Neural progenitor cell (in vitro differentiated cells): ENCODE measurements around the gene SPON1. TPM values are rescaled to one million over a fixed set of nuclear protein-coding genes. Genes with fewer than 3 reads are reported as not detected.
A peak's percentile ranks its signal among the peaks of the same experiment; 100 is the strongest.

ENCODE experiments used
- DNase-seq: peaks from one replicate; pipeline ENCODE4 v3.0.0-alpha.2; 2016; ENCODE audit warnings: low spot score
- H2AFZ ChIP-seq: fragments of 200-600 bp; sonication (generic); replicated peaks from 2 replicates; pipeline ENCODE4 v1.6.1; 2016; ENCODE audit warnings: antibody characterized with exemption
- H3F3A ChIP-seq: fragments of 200-600 bp; sonication (generic); 2 replicates; pipeline ENCODE4 v1.6.1; 2016; ENCODE audit warnings: antibody characterized with exemption, low read depth
- H3K27ac ChIP-seq: fragments of 200-600 bp; sonication (generic); 2 replicates; pipeline ENCODE4 v1.5.1; 2016; ENCODE audit warnings: mild to moderate bottlenecking
- H3K27me3 ChIP-seq: fragments of 200-600 bp; sonication (generic); 2 replicates; pipeline ENCODE4 v1.6.1; 2016; ENCODE audit warnings: mild to moderate bottlenecking, moderate library complexity
- H3K36me3 ChIP-seq: fragments of 200-600 bp; sonication (generic); 2 replicates; pipeline ENCODE4 v1.5.1; 2016
- H3K4me1 ChIP-seq: fragments of 200-600 bp; sonication (generic); 2 replicates; pipeline ENCODE4 v1.6.1; 2016; ENCODE audit warnings: mixed run types
- H3K4me2 ChIP-seq: fragments of 200-600 bp; sonication (generic); 2 replicates; pipeline ENCODE4 v1.6.1; 2016
- H3K4me3 ChIP-seq: fragments of 200-600 bp; sonication (generic); 2 replicates; pipeline ENCODE4 v1.5.1; 2016
- H3K79me2 ChIP-seq: fragments of 200-600 bp; sonication (generic); 2 replicates; pipeline ENCODE4 v1.6.1; 2016; ENCODE audit warnings: low read depth
- H3K9ac ChIP-seq: fragments of 200-600 bp; sonication (generic); 2 replicates; pipeline ENCODE4 v1.6.1; 2016
- H3K9me3 ChIP-seq: fragments of 200-600 bp; sonication (generic); 2 replicates; pipeline ENCODE4 v1.5.1; 2016; ENCODE audit warnings: low read depth
- H4K20me1 ChIP-seq: fragments of 200-600 bp; sonication (generic); 2 replicates; pipeline ENCODE4 v1.6.1; 2016; ENCODE audit warnings: low read depth
- H3K27ac Mint-ChIP-seq: 3 replicates; pipeline ENCODE4 v1.8.0; 2021; ENCODE audit warnings: mixed read lengths
- H3K27me3 Mint-ChIP-seq: 2 replicates; pipeline ENCODE4 v1.8.0; 2022; ENCODE audit warnings: low read depth, mild to moderate bottlenecking, inconsistent platforms, moderate library complexity, mixed read lengths; ENCODE audit not compliant: insufficient read depth
- H3K36me3 Mint-ChIP-seq: 3 replicates; pipeline ENCODE4 v1.8.0; 2021; ENCODE audit warnings: mixed read lengths
- H3K4me1 Mint-ChIP-seq: 3 replicates; pipeline ENCODE4 v1.8.0; 2021; ENCODE audit warnings: mixed read lengths
- H3K4me3 Mint-ChIP-seq: 3 replicates; pipeline ENCODE4 v1.8.0; 2021; ENCODE audit warnings: mild to moderate bottlenecking, moderate library complexity, mixed read lengths
- H3K9me3 Mint-ChIP-seq: 3 replicates; pipeline ENCODE4 v1.8.0; 2020; ENCODE audit warnings: mixed read lengths
- CTCF ChIP-seq: fragments of 200-600 bp; sonication (generic); IDR thresholded peaks from 2 replicates; pipeline ENCODE4 v1.5.1; 2017; ENCODE audit warnings: antibody characterized with exemption, mild to moderate bottlenecking
- EZH2 ChIP-seq: fragments of 200-600 bp; sonication (generic); IDR thresholded peaks from 2 replicates; pipeline ENCODE4 v1.6.1; 2017; ENCODE audit warnings: antibody characterized with exemption, mild to moderate bottlenecking, moderate library complexity
- EZH2phosphoT487 ChIP-seq: fragments of 200-600 bp; sonication (generic); IDR thresholded peaks from 2 replicates; pipeline ENCODE4 v1.6.1; 2017; ENCODE audit warnings: antibody characterized with exemption
- total RNA-seq: library from RNA; depleted of rRNA; stranded (reverse); fragments of >200 nt; gene quantifications from 2 replicates; pipeline ENCODE4 v1.2.3, GENCODE V29; 2015; ENCODE audit warnings: low replicate concordance

Gene SPON1
- total RNA-seq, 1 donor from 2014 or later = 35.4 TPM

DNA sequence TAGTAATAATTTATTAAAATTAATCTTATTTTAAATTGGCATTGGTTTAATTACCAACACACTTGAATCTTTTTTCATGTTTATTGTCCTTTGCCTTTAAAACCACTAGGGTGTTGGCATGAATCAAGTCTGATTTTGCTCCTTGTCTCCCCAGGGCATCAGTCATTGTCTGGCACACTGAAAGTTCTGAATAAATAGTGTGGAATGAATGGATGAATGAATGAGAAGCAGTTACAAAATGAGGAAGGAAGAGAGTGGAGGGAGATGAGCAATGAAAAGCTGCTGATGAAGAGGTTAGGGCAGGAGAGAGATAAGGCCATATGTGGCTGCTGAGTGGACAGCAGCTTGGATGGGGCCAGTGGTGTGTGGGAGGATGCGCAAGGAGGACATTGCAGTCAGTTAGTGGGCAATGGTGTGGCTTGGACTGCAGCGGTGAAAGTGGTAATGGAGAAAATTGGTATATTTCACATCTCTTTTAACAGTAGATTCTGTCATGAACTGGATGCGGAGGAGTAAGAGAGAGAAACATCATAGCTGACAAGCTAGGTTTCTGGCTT is 132.0 kb downstream of the SPON1 start:
- Histone ChIP-seq H3K27me3 (no peaks in the 10 kb centered on the region), H3K4me3 (no peak overlapping the region), H2AFZ (no peak overlapping the region), H4K20me1 (no peaks in the 10 kb centered on the region), H3K9ac (no peak overlapping the region), H3K27ac (no peak overlapping the region), H3K4me1 (no peaks in the 10 kb centered on the region), H3K9me3 (no peaks in the 10 kb centered on the region), H3K79me2 (no peaks in the 10 kb centered on the region), H3F3A (no peaks in the 10 kb centered on the region), H3K36me3 (no peaks in the 10 kb centered on the region), H3K4me2 (no peak overlapping the region)
- Mint-ChIP-seq H3K36me3 (no peaks in the 10 kb centered on the region), H3K4me3 (no peak overlapping the region), H3K9me3 (peaks cover 2% of the 10 kb centered on the region), H3K4me1 (peaks cover 9% of the 10 kb centered on the region), H3K27me3 (peaks cover under 1% of the 10 kb centered on the region), H3K27ac (no peak overlapping the region)
- no peak for DNase-seq
- no peak for TF ChIP-seq CTCF
- no peak for TF ChIP-seq EZH2
- TF ChIP-seq EZH2phosphoT487 = no peak

DNA sequence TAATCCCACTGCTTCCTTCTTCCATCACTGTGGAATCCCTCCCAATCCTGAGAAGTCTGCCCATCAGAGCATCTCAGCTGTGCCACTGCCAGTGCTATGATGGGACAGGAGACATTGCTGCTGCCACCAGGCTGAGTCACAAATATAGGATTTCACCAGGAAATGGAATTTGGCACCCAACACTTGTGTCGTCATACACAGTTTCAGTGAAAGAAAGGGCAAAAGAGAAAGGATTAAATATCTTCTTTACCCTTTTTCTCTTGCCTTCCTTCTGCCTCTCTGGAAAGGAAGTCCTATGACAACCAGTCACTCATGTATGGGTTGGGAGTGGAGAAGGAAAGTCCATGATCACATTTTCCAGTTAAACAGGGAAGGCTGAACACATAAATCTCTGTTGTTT is 133.4 kb downstream of the SPON1 start:
- no peak for TF ChIP-seq EZH2phosphoT487
- no peak for TF ChIP-seq EZH2
- TF ChIP-seq CTCF = no peak
- Histone ChIP-seq H3K27ac (no peak overlapping the region), H4K20me1 (no peaks in the 10 kb centered on the region), H3K9ac (no peak overlapping the region), H3K9me3 (no peaks in the 10 kb centered on the region), H2AFZ (no peak overlapping the region), H3K4me2 (no peak overlapping the region), H3F3A (no peaks in the 10 kb centered on the region), H3K36me3 (no peaks in the 10 kb centered on the region), H3K27me3 (no peaks in the 10 kb centered on the region), H3K4me1 (no peaks in the 10 kb centered on the region), H3K4me3 (no peak overlapping the region), H3K79me2 (no peaks in the 10 kb centered on the region)
- DNase-seq = no peak
- Mint-ChIP-seq H3K4me1 (peaks cover 6% of the 10 kb centered on the region), H3K9me3 (no peaks in the 10 kb centered on the region), H3K27ac (no peak overlapping the region), H3K4me3 (no peak overlapping the region), H3K27me3 (peaks cover 2% of the 10 kb centered on the region), H3K36me3 (no peaks in the 10 kb centered on the region)

- H3K27me3 Mint-ChIP-seq = peaks cover 2% of the 10 kb centered on the region
- H3K9me3 ChIP-seq = no peaks in the 10 kb centered on the region
- H3K36me3 ChIP-seq = no peaks in the 10 kb centered on the region
- no peaks in the 10 kb centered on the region for H3K9me3 Mint-ChIP-seq
- no peak overlapping the region for H3K4me2 ChIP-seq
- no peak overlapping the region for H3K27ac ChIP-seq
- no peaks in the 10 kb centered on the region for H3K79me2 ChIP-seq
- H3K4me1 ChIP-seq = no peaks in the 10 kb centered on the region
- no peaks in the 10 kb centered on the region for H3F3A ChIP-seq
- no peak overlapping the region for H3K4me3 ChIP-seq
- no peak overlapping the region for H3K9ac ChIP-seq
- H3K27me3 ChIP-seq = no peaks in the 10 kb centered on the region
- peaks cover 6% of the 10 kb centered on the region for H3K4me1 Mint-ChIP-seq
- TF ChIP-seq CTCF (no peak), EZH2 (no peak), EZH2phosphoT487 (no peak)
- H3K4me3 Mint-ChIP-seq = no peak overlapping the region
- peak overlapping the region; percentile 53 for H3K27ac Mint-ChIP-seq
- H2AFZ ChIP-seq = no peak overlapping the region
- H3K36me3 Mint-ChIP-seq = no peaks in the 10 kb centered on the region
- no peak for DNase-seq
- no peaks in the 10 kb centered on the region for H4K20me1 ChIP-seq
These were observed 134.1 kb downstream of the SPON1 start for GRCh38 chr11:14096606-14097005.
